ENCODE results near the gene BDP1. TPM values are rescaled to one million over a fixed set of nuclear protein-coding genes. Genes with fewer than 3 reads are reported as not detected.
A peak's percentile ranks its signal among the peaks of the same experiment; 100 is the strongest.

Gene BDP1
- total RNA-seq, 4 donors from 2014 or later: 41.8 to 75.3 (median 52.9) TPM

DNA sequence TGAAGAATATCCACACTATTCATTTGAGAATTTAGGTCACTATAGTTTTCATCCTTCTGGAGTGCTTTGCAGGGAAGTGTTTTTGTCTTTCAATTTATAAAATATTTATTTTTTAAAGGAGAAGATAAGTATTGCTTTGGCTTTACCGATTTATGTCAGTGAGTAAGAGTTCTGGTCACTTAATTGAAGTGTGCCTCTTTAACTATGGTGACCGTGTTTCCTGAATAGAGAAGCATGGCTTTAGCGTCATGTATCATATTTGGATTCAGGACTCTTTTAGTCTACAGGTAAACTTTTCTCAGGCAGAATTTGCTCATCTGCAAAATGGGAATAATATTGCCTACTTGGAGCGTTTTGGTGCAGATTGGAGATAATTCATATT is 902 bp downstream of the BDP1 start:
- peak overlapping the region; percentile 91 to 93 (median 91) for H3K27ac ChIP-seq
- 6 to 10% methylated on average over 4 of the region's 4 CpGs for WGBS, 2 donors
- H3K36me3 ChIP-seq: peaks cover 15 to 17% of the 10 kb centered on the region in 2 donors
- no peaks in the 10 kb centered on the region for H3K9me3 ChIP-seq
- no peaks in the 10 kb centered on the region for H3K27me3 ChIP-seq
- H3K4me1 ChIP-seq: peaks cover 6 to 10% of the 10 kb centered on the region in 2 donors
- DNase-seq: no peak
- intact Hi-C loops (cut with DNase I): no loop called here
- TF ChIP-seq, protein P1, sequence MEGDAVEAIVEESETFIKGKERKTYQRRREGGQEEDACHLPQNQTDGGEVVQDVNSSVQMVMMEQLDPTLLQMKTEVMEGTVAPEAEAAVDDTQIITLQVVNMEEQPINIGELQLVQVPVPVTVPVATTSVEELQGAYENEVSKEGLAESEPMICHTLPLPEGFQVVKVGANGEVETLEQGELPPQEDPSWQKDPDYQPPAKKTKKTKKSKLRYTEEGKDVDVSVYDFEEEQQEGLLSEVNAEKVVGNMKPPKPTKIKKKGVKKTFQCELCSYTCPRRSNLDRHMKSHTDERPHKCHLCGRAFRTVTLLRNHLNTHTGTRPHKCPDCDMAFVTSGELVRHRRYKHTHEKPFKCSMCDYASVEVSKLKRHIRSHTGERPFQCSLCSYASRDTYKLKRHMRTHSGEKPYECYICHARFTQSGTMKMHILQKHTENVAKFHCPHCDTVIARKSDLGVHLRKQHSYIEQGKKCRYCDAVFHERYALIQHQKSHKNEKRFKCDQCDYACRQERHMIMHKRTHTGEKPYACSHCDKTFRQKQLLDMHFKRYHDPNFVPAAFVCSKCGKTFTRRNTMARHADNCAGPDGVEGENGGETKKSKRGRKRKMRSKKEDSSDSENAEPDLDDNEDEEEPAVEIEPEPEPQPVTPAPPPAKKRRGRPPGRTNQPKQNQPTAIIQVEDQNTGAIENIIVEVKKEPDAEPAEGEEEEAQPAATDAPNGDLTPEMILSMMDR (IDR thresholded peaks at IDR 0.05): no peak
- TF ChIP-seq POLR2A (IDR thresholded peaks at IDR 0.05): no peak
- H3K4me3 ChIP-seq (replicated peaks in 1 of 3): peak overlapping the region in 2 of 3 donors; percentile 28 to 70

DNA sequence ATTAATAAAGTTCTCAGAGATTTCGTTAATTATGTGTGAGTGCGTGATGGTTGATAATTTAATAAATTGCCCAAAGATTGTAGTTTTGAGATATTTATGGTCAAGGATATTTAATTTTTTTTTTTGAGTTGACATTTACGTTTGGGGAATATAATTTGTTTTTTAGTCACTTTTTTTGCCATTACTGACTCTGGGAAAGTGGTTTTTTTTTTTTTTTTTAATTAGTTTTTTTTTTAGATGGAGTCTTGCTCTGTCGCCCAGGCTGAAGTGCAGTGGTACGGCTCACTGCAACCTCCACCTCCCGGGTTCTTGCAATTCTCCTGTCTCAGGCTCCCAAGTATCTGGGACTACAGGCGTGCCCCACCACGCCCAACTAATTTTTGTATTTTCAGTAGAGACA is 1.7 kb downstream of the BDP1 start:
- WGBS, 2 donors: 88 to 91% methylated on average over 8 of the region's 8 CpGs
- Histone ChIP-seq H3K27me3 (no peaks in the 10 kb centered on the region), H3K9me3 (no peaks in the 10 kb centered on the region), H3K4me3 (replicated peaks in 1 of 3) (peak overlapping the region in 2 of 3 donors; percentile 28 to 70), H3K4me1 (peaks cover 6 to 10% of the 10 kb centered on the region in 2 donors), H3K27ac (no peak overlapping the region), H3K36me3 (peaks cover 18 to 23% of the 10 kb centered on the region in 2 donors)
- TF ChIP-seq, protein P1 (IDR thresholded peaks at IDR 0.05): no peak
- TF ChIP-seq POLR2A (IDR thresholded peaks at IDR 0.05): no peak
- intact Hi-C loops (cut with DNase I): no loop called here
- DNase-seq: no peak

DNA sequence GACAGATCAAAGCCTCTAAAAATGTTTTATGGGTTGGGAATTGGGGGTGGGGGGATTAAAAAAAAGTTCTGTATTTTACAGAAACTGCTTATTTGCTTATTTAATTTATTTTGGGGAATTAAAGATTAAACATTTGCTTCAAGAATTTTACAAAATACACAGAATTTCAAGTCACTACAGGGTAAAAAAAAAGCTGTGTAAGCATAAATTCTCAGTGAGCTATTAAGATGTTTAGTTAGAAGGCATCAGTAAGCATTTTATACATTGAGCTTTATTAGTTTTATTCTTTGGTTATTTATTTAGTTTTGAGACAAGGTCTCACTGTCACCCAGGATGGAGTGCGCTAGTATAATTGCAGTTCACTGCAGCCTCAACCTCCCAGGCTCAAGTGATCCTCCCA is 5.2 kb downstream of the BDP1 start:
- no peak for DNase-seq
- no peaks in the 10 kb centered on the region for H3K9me3 ChIP-seq
- H3K27ac ChIP-seq: no peak overlapping the region
- TF ChIP-seq POLR2A (IDR thresholded peaks at IDR 0.05): no peak
- TF ChIP-seq, protein P1 (IDR thresholded peaks at IDR 0.05): no peak
- WGBS, 2 donors: 100% methylated on average over 1 of the region's 1 CpG
- no peak overlapping the region for H3K4me3 ChIP-seq (replicated peaks in 1 of 3)
- H3K4me1 ChIP-seq: peaks cover 6 to 10% of the 10 kb centered on the region in 2 donors
- H3K27me3 ChIP-seq: no peaks in the 10 kb centered on the region
- intact Hi-C loops (cut with DNase I): no loop called here
- peaks cover 52 to 59% of the 10 kb centered on the region in 2 donors for H3K36me3 ChIP-seq

DNA sequence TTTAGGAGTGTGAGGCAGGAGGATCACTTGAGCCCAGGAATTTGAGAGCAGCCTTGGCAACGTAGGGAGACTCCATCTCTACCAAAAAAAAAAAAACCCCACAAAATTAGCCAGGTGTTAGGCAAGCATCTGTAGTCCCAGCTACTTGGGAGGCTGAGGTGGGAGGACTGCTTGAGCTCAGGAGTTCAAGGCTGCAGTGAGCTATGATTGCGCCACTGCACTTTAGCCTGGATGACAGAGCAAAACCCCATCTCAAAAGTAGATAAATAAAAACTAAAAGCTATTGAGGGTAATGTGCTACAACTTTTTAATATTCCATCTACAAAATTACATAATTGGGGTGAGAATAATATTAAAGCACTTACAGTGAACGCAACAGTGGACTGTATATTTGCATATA is 5.9 kb downstream of the BDP1 start:
- H3K4me3 ChIP-seq (replicated peaks in 1 of 3): no peak overlapping the region
- H3K9me3 ChIP-seq: no peaks in the 10 kb centered on the region
- H3K36me3 ChIP-seq: peaks cover 59 to 66% of the 10 kb centered on the region in 2 donors
- peaks cover 6 to 10% of the 10 kb centered on the region in 2 donors for H3K4me1 ChIP-seq
- TF ChIP-seq, protein P1 (IDR thresholded peaks at IDR 0.05): no peak
- no peak for TF ChIP-seq POLR2A (IDR thresholded peaks at IDR 0.05)
- no peak overlapping the region for H3K27ac ChIP-seq
- no peaks in the 10 kb centered on the region for H3K27me3 ChIP-seq
- intact Hi-C loops (cut with DNase I): no loop called here
- WGBS, 2 donors: 85 to 91% methylated on average over 3 of the region's 3 CpGs
- no peak for DNase-seq

DNA sequence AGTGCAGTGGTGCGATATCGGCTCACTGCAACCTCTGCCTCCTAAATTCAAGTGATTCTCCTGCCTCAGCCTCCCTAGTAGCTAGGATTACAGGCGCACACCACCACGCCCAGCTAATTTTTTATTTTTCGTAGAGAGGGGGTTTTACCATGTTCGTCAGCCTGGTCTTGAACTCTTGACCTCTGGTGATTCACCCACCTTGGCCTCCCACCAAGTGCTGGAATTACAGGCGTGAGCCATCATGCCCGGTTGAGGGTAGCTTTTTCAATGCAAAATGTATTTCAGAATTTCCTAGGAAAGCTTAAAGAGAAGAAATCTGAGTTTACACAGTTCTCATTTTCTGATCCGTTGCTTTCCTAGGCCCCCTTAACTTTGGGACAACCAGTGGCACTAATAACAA is 15.7 kb downstream of the BDP1 start:
- Histone ChIP-seq H3K4me1 (no peaks in the 10 kb centered on the region), H3K36me3 (peaks cover 47 to 66% of the 10 kb centered on the region in 2 donors), H3K4me3 (replicated peaks in 1 of 3) (no peak overlapping the region), H3K27ac (no peak overlapping the region), H3K27me3 (no peaks in the 10 kb centered on the region), H3K9me3 (no peaks in the 10 kb centered on the region)
- 90 to 97% methylated on average over 9 of the region's 9 CpGs for WGBS, 2 donors
- TF ChIP-seq POLR2A (IDR thresholded peaks at IDR 0.05): no peak
- TF ChIP-seq, protein P1 (IDR thresholded peaks at IDR 0.05): no peak
- DNase-seq: no peak
- intact Hi-C loops (cut with DNase I): no loop called here
